K562 (cell line): ENCODE results near the gene DDAH2. TPM values are rescaled to one million over a fixed set of nuclear protein-coding genes. Genes with fewer than 3 reads are reported as not detected.

Experiments
- CCNT2 ChIP-seq: IDR thresholded peaks from 2 replicates; pipeline ENCODE4 v1.6.1; 2011; ENCODE audit warnings: borderline replicate concordance, low read depth, mild to moderate bottlenecking, moderate library complexity, mixed read lengths, low read length; ENCODE audit not compliant: insufficient read length; ENCODE audit errors: extremely low read depth
- CEBPB ChIP-seq: fragments of 450-650 bp; IDR thresholded peaks from 2 replicates; pipeline ENCODE4 v1.6.1; 2016; ENCODE audit warnings: missing genetic modification characterization, missing compliant biosample characterization
- MCM5 ChIP-seq: fragments of 450-650 bp; IDR thresholded peaks from 2 replicates; pipeline ENCODE4 v1.6.1; 2016; ENCODE audit warnings: low read depth
- MCM7 ChIP-seq, 2 experiments: fragments of 450-650 bp; IDR thresholded peaks; 2 replicates each; pipeline ENCODE4 v1.6.1; 2016 to 2018
- MTA1 ChIP-seq: fragments of 450-650 bp; IDR thresholded peaks from 2 replicates; pipeline ENCODE4 v1.6.1; 2017; ENCODE audit warnings: borderline replicate concordance
- NCOR1 ChIP-seq: fragments of 450-650 bp; IDR thresholded peaks from 2 replicates; pipeline ENCODE4 v1.6.1; 2016; ENCODE audit warnings: mild to moderate bottlenecking, moderate library complexity
- NFRKB ChIP-seq: fragments of 450-650 bp; IDR thresholded peaks from 2 replicates; pipeline ENCODE4 v1.6.1; 2016; ENCODE audit warnings: low read depth
- POLR2G ChIP-seq: fragments of 200-400 bp; formaldehyde crosslinking; IDR thresholded peaks from 2 replicates; pipeline ENCODE4 v1.6.1; 2017; ENCODE audit warnings: low read depth, mild to moderate bottlenecking, antibody characterized with exemption, low read length, moderate library complexity
- RBM14 ChIP-seq: fragments of 200-400 bp; formaldehyde crosslinking; IDR thresholded peaks from 2 replicates; pipeline ENCODE4 v1.6.1; 2018; ENCODE audit warnings: low read depth, mild to moderate bottlenecking, low read length, moderate library complexity, borderline replicate concordance; ENCODE audit not compliant: insufficient read depth
- SAFB ChIP-seq: fragments of 200-400 bp; formaldehyde crosslinking; IDR thresholded peaks from 2 replicates; pipeline ENCODE4 v1.6.1; 2017; ENCODE audit warnings: low read depth, low read length, borderline replicate concordance
- SIN3B ChIP-seq: fragments of 450-650 bp; IDR thresholded peaks from 2 replicates; pipeline ENCODE4 v1.6.1; 2017; ENCODE audit warnings: low read depth, mild to moderate bottlenecking, moderate library complexity
- TAL1 ChIP-seq: fragments of 450-650 bp; IDR thresholded peaks from 2 replicates; pipeline ENCODE4 v1.6.1; 2016; ENCODE audit warnings: mild to moderate bottlenecking
- ZEB2 ChIP-seq: fragments of 450-650 bp; IDR thresholded peaks from 2 replicates; pipeline ENCODE4 v1.6.1; 2016
- ZNF263 ChIP-seq: sonication (generic); formaldehyde crosslinking; IDR thresholded peaks from 2 replicates; pipeline ENCODE4 v1.8.0; 2022; ENCODE audit warnings: mild to moderate bottlenecking, missing genetic modification reagents, borderline replicate concordance
- polyA plus RNA-seq, 8 experiments: library from polyadenylated mRNA; depleted of rRNA in 4 of 8; stranded (reverse) in 5 of 8; unstranded in 3 of 8; fragments of >200 nt; fragmentation: Nextera tagmentation in 2 of 8; fragmentation: Illumina TruSeq in 1 of 8; extraction: Ambion mirVana in 2 of 8; extraction: Trizol in 1 of 8; gene quantifications; 2 replicates each; pipeline versions ENCODE4 v1.2.1 to v1.2.3, GENCODE V29; 2011 to 2014; ENCODE audit warnings: inconsistent platforms in 1 of 8, missing spikeins in 1 of 8
- total RNA-seq, 7 experiments: library from RNA; depleted of rRNA in 6 of 7; stranded (reverse); fragments of >200 nt in 6 of 7; fragmentation: Illumina TruSeq in 2 of 7; extraction: Trizol in 2 of 7; gene quantifications; 2 replicates each; pipeline versions ENCODE4 v1.2.1 to v1.2.3, GENCODE V29; 2011 to 2021; ENCODE audit warnings: low replicate concordance in 1 of 7
- TF ChIP-seq, protein P1 (sequence below), 2 experiments: fragments of 450-650 bp; IDR thresholded peaks; 2 replicates each; pipeline ENCODE4 v1.6.1; 2018; ENCODE audit warnings: mild to moderate bottlenecking in 2 of 2, low read depth in 1 of 2; ENCODE audit not compliant: partially characterized antibody in 2 of 2
- TF ChIP-seq, protein P2 (sequence below), 2 experiments: fragments of 200-800 bp in 1 of 2; sonication (Bioruptor generic) in 1 of 2; sonication (generic) in 1 of 2; formaldehyde crosslinking in 1 of 2; IDR thresholded peaks in 1 of 2; conservative IDR thresholded peaks in 1 of 2; 2 replicates each; pipeline versions ENCODE4 v1.5.0 to v1.6.1; 2016 to 2020; ENCODE audit warnings: missing compliant biosample characterization in 1 of 2, missing genetic modification characterization in 1 of 2, missing genetic modification reagents in 1 of 2
- TF ChIP-seq, protein P3 (sequence below), 2 experiments: IDR thresholded peaks; 2 replicates each; pipeline ENCODE4 v1.6.1; 2012; ENCODE audit warnings: improper control_type of control experiment in 2 of 2, low read depth in 2 of 2, low read length in 2 of 2, borderline replicate concordance in 1 of 2

Gene DDAH2
- total and polyA plus RNA-seq, 9 of the 15 experiments (the other 6 are each of a cell fraction or from before 2014, with no cell fraction given), result 1.8 to 45.4 (median 21.4) TPM

DNA sequence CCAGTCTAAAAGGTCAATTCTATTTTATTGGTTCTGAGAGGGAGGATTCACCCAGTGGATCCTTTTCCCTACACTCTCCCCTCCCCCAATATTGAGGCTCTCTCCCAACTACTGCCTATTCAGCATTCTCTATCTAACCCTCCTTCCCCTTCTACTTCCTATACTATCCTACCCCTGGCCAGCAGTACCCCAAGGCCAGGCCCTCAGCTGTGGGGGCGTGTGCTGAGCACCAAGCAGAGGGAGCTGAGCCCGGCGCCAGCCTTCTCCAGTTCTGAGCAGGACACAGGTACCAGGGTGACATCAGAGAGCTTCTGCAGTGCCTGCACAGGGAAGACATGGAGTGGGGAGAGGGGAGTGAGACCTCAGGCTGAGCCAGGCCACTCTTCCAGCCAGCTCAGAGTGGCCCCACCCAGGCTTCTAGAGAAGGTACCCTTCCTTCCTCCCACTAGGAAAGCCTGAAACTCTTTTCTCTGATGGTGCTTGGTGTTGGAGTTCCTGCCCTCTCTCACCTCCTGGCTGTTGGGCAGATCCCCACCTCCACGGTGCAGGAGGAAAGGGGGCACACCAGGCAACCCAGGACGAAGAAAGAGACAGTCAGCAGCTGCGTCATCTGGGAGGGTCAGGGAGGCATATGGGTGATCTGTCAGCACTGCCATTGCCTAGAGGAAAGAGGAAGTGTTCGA lies 1.9 kb downstream of the DDAH2 start (continued):
- TF ChIP-seq MCM5, result no peak
- no peak for TF ChIP-seq POLR2G
- TF ChIP-seq, protein P1, sequence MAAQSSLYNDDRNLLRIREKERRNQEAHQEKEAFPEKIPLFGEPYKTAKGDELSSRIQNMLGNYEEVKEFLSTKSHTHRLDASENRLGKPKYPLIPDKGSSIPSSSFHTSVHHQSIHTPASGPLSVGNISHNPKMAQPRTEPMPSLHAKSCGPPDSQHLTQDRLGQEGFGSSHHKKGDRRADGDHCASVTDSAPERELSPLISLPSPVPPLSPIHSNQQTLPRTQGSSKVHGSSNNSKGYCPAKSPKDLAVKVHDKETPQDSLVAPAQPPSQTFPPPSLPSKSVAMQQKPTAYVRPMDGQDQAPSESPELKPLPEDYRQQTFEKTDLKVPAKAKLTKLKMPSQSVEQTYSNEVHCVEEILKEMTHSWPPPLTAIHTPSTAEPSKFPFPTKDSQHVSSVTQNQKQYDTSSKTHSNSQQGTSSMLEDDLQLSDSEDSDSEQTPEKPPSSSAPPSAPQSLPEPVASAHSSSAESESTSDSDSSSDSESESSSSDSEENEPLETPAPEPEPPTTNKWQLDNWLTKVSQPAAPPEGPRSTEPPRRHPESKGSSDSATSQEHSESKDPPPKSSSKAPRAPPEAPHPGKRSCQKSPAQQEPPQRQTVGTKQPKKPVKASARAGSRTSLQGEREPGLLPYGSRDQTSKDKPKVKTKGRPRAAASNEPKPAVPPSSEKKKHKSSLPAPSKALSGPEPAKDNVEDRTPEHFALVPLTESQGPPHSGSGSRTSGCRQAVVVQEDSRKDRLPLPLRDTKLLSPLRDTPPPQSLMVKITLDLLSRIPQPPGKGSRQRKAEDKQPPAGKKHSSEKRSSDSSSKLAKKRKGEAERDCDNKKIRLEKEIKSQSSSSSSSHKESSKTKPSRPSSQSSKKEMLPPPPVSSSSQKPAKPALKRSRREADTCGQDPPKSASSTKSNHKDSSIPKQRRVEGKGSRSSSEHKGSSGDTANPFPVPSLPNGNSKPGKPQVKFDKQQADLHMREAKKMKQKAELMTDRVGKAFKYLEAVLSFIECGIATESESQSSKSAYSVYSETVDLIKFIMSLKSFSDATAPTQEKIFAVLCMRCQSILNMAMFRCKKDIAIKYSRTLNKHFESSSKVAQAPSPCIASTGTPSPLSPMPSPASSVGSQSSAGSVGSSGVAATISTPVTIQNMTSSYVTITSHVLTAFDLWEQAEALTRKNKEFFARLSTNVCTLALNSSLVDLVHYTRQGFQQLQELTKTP (IDR thresholded peaks at IDR 0.05; ENCODE audit: low read depth in 1 of 2, partially characterized antibody in 2 of 2), result no peak
- TF ChIP-seq, protein P2, sequence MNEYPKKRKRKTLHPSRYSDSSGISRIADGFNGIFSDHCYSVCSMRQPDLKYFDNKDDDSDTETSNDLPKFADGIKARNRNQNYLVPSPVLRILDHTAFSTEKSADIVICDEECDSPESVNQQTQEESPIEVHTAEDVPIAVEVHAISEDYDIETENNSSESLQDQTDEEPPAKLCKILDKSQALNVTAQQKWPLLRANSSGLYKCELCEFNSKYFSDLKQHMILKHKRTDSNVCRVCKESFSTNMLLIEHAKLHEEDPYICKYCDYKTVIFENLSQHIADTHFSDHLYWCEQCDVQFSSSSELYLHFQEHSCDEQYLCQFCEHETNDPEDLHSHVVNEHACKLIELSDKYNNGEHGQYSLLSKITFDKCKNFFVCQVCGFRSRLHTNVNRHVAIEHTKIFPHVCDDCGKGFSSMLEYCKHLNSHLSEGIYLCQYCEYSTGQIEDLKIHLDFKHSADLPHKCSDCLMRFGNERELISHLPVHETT (CRISPR knock-in tag; conservative IDR thresholded peaks at IDR 0.05 in 1 of 2, IDR thresholded peaks at IDR 0.05 in 1 of 2), result no peak
- TF ChIP-seq TAL1, result no peak
- no peak for TF ChIP-seq NFRKB
- TF ChIP-seq CEBPB (tag), result no peak
- no peak for TF ChIP-seq ZNF263 (CRISPR knock-in tag)
- TF ChIP-seq MTA1, result no peak
- no peak for TF ChIP-seq ZEB2
- no peak for TF ChIP-seq CCNT2
- TF ChIP-seq SIN3B, result no peak
- no peak for TF ChIP-seq NCOR1
- no peak for TF ChIP-seq RBM14
- TF ChIP-seq MCM7 (IDR thresholded peaks at IDR 0.05), result no peak
- TF ChIP-seq, protein P3, sequence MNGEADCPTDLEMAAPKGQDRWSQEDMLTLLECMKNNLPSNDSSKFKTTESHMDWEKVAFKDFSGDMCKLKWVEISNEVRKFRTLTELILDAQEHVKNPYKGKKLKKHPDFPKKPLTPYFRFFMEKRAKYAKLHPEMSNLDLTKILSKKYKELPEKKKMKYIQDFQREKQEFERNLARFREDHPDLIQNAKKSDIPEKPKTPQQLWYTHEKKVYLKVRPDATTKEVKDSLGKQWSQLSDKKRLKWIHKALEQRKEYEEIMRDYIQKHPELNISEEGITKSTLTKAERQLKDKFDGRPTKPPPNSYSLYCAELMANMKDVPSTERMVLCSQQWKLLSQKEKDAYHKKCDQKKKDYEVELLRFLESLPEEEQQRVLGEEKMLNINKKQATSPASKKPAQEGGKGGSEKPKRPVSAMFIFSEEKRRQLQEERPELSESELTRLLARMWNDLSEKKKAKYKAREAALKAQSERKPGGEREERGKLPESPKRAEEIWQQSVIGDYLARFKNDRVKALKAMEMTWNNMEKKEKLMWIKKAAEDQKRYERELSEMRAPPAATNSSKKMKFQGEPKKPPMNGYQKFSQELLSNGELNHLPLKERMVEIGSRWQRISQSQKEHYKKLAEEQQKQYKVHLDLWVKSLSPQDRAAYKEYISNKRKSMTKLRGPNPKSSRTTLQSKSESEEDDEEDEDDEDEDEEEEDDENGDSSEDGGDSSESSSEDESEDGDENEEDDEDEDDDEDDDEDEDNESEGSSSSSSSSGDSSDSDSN (IDR thresholded peaks at IDR 0.05; ENCODE audit: borderline replicate concordance in 1 of 2, low read depth in 2 of 2, low read length in 2 of 2), result no peak
- no peak for TF ChIP-seq SAFB
